Measurements from ENCODE around the gene FGFR3. TPM values are rescaled to one million over a fixed set of nuclear protein-coding genes. Genes with fewer than 3 reads are reported as not detected.

Gene FGFR3
- total RNA-seq, 1 donor from 2014 or later: 1.0 TPM

DNA sequence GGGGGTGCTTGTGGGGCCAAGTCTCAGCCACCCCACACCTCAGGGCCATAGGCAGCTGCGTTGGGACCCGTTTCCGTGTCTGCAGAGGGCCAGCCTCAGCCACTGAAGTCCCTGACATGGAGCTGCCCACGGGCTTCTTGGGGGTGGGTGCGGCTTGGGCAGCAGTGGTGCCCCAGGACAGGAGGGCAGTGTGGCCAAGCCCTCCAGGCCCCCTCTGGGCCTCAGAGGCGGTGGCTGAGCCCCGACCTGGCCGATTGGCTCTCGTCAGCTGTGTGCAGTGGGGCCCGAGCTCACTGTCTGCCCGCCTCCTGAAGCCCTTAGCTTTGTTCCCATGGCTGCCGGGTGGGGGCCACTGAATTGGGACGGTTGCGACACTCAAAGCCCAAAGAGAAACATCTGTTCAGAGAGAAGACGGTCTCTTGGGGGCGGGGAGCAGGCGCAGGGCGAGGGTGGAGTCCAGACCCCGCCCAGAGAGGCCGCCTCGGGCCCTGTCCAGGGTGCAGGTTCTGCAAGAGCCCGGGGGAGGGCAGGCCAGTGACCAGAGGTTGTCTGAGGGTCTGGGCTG is 9.1 kb downstream of the FGFR3 start:
- no peaks in the 10 kb centered on the region for H3K4me1 Mint-ChIP-seq (ENCODE audit: unreplicated experiment)
- no peak for TF ChIP-seq CTCF (IDR thresholded peaks at IDR 0.05; ENCODE audit: unreplicated experiment)

GRCh38 chr4:1802720-1803522 is 9.8 kb downstream of the FGFR3 start:
- Mint-ChIP-seq H3K27ac (ENCODE audit: unreplicated experiment) (no peak overlapping the region), H3K4me3 (ENCODE audit: unreplicated experiment) (no peak overlapping the region), H3K36me3 (ENCODE audit: low read depth, unreplicated experiment) (peaks cover 3% of the 10 kb centered on the region), H3K9me3 (ENCODE audit: unreplicated experiment) (no peaks in the 10 kb centered on the region), H3K4me1 (ENCODE audit: unreplicated experiment) (no peaks in the 10 kb centered on the region), H3K27me3 (ENCODE audit: unreplicated experiment) (peaks cover 5% of the 10 kb centered on the region)
- no peak for TF ChIP-seq CTCF (IDR thresholded peaks at IDR 0.05; ENCODE audit: unreplicated experiment)
- no peak for DNase-seq (ENCODE audit: low spot score)

More for the DNA sequence above, 9.1 kb downstream of the FGFR3 start:
- DNase-seq (ENCODE audit: low spot score): no peak
- Mint-ChIP-seq H3K27me3 (ENCODE audit: unreplicated experiment) (peaks cover 5% of the 10 kb centered on the region), H3K27ac (ENCODE audit: unreplicated experiment) (no peak overlapping the region), H3K4me3 (ENCODE audit: unreplicated experiment) (no peak overlapping the region), H3K9me3 (ENCODE audit: unreplicated experiment) (no peaks in the 10 kb centered on the region), H3K36me3 (ENCODE audit: low read depth, unreplicated experiment) (peaks cover 3% of the 10 kb centered on the region)

DNA sequence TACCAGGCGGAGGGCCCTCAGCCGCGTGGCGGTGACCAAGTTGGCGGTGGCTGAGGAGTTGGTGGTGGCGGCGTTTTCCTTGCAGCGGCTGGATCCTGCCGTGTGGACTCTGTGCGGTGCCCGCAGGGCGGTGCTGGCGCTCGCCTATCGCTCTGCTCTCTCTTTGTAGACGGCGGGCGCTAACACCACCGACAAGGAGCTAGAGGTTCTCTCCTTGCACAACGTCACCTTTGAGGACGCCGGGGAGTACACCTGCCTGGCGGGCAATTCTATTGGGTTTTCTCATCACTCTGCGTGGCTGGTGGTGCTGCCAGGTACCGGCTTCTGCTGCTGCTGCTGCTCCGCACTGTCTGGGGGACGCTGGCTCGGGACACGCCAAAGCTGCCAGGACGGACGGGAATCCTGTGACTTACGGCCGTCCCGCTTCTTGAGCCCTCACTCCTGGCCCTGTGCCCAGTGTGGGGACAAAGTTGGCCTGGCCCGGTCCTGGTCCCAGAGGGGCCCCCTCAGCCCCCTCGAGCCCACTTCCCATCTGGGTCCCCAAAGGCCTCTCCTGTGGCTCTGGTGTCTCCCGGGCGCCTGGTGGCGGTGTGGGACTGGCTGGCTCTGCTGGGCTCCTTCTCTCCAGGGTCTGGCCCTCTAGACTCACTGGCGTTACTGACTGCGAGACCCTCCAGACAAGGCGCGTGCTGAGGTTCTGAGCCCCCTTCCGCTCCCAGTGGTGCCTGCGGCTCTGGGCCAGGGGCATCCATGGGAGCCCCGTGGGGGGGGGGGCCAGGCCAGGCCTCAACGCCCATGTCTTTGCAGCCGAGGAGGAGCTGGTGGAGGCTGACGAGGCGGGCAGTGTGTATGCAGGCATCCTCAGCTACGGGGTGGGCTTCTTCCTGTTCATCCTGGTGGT is 10.7 kb downstream of the FGFR3 start:
- Mint-ChIP-seq H3K4me3 (ENCODE audit: unreplicated experiment) (no peak overlapping the region), H3K27me3 (ENCODE audit: unreplicated experiment) (peaks cover 4% of the 10 kb centered on the region), H3K4me1 (ENCODE audit: unreplicated experiment) (no peaks in the 10 kb centered on the region), H3K9me3 (ENCODE audit: unreplicated experiment) (no peaks in the 10 kb centered on the region), H3K27ac (ENCODE audit: unreplicated experiment) (no peak overlapping the region), H3K36me3 (ENCODE audit: low read depth, unreplicated experiment) (peaks cover 1% of the 10 kb centered on the region)
- DNase-seq (ENCODE audit: low spot score): no peak
- TF ChIP-seq CTCF (IDR thresholded peaks at IDR 0.05; ENCODE audit: unreplicated experiment): no peak

DNA sequence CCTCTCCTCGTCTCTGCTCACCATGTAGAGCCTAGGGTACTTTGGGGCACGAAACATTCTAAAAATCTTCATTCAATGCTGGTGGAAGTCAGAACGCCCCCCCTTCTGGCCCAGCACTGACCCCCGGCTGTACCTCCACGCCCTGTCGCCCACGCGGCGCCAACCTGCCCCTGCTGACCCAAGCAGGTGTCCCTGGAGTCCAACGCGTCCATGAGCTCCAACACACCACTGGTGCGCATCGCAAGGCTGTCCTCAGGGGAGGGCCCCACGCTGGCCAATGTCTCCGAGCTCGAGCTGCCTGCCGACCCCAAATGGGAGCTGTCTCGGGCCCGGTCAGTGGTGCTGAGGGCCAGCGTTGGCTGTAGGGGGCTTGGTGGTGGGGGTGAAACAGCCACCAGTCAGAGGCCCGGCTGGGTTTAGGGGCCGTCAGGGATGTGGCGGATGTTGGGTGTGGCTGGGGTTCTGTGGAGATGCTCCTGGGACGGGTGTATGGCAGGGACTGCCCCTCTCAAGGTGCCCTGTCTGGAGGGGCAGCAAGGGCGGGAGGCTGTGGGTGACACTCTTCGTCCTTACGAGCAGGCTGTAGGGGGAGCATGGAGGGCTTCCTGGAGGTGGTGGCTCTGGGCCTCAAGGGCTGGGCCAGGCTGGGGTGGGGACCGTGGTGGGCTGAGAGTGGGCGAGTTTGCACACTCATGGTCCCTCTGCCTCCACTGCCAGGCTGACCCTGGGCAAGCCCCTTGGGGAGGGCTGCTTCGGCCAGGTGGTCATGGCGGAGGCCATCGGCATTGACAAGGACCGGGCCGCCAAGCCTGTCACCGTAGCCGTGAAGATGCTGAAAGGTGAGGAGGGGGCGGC is 11.8 kb downstream of the FGFR3 start:
- TF ChIP-seq CTCF (IDR thresholded peaks at IDR 0.05; ENCODE audit: unreplicated experiment): no peak
- no peak for DNase-seq (ENCODE audit: low spot score)
- Mint-ChIP-seq H3K27ac (ENCODE audit: unreplicated experiment) (no peak overlapping the region), H3K27me3 (ENCODE audit: unreplicated experiment) (peaks cover 3% of the 10 kb centered on the region), H3K4me3 (ENCODE audit: unreplicated experiment) (no peak overlapping the region), H3K36me3 (ENCODE audit: low read depth, unreplicated experiment) (no peaks in the 10 kb centered on the region), H3K4me1 (ENCODE audit: unreplicated experiment) (no peaks in the 10 kb centered on the region), H3K9me3 (ENCODE audit: unreplicated experiment) (no peaks in the 10 kb centered on the region)
